HG03342 (cell line): Measurements from ENCODE around the gene SBF2.

Experiments
- ATAC-seq: cut with Tn5 transposase; IDR thresholded peaks from one replicate; pipeline ENCODE4 v1.9.1; 2021; ENCODE audit warnings: mild to moderate bottlenecking, moderate library complexity; ENCODE audit not compliant: unreplicated experiment

SBF2 gene

DNA sequence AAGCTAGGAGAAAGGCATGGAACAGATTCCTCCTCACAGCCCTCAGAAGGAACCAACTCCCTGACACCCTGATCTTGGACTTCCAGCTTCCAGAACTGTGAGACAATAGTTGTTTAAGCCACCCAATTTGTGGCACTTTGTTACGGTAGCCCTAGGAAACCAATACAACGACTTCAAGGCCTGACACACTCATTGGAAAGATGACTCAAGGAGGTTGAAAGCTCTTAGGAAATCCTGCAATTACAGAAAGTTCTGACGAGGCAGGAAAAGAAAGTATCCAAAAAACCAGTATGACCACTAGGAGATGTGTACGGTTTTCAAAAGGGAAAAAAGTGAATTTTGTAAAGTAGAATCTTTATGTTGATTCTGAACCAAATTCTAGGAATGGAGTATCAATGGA lies 468.7 kb downstream of the SBF2 start:
- no peak for ATAC-seq

DNA sequence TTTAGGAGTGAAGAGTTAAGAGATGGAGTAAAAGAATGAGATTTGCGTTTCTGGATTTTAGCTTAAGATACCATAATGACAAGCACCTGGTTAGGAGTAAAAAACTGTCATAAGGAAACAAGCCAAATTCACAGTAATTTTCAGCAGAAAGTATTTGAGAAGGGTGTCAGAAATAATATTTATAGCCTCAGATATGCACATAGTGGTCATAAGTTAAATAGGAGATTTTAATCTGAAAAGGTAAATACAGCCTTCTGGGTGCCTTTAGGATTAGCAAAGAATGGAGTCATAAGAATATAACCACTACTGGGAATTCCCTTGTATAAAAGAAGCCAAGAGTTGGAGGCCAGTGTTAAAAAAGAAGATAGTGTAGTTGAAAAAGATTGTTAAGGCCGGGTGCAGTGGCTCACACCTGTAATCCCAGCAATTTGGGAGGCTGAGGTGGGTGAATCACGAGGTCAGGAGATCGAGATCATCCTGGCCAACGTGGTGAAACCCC lies 470.1 kb downstream of the SBF2 start:
- no peak for ATAC-seq

DNA sequence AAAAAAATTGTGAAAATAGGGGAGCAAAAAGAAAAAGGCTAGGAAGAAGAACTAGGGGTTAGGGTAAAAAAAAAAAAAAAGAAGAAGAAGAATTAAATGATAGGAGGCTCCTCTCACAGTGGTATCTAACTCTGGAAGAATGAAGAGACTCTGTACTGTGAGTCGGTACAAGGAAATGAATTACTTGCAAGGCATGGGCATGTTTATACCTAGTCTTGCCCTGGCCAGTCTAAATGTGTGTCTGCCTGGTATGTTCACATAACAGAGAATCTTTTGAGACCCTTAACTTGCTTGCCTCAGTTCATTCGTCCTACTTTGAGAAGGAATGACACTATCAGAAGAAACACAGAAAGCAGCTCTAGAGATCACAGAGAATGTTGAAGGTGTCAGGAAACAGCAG lies 470.6 kb downstream of the SBF2 start:
- no peak for ATAC-seq

DNA sequence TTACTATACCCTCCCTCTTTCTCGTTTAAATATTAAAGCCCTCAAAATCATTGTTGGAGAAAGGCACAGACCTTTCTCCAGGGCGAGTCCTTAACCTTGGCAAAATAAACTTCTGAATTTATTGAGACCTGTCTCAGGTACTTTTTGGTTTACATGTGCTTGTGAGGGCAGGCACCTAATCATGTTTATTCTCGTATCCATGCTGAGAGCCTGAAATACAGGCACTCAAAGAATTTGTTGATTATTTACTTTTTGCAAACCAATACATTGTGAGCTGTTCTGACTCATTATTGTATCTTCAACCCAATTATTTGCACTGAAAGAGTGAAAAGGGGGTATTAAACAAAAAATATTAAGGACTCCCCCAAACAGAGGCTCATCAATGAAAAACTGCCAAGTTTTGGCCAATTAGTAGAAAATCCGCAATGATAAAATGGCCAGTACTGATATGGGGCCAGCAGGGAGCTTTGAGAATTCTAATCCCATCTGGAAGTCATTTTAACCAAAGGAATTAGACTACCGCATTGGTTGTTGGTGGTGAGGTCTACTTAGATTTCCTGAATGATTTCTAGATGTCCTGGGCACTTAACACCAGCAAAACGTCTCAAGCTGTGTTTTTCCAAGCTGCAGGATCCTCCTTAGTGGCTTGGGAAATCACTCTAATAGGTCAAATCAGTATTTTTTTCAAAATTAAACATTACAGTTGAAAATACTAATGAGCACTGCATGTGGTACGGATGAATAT lies 472.8 kb downstream of the SBF2 start:
- ATAC-seq = no peak

DNA sequence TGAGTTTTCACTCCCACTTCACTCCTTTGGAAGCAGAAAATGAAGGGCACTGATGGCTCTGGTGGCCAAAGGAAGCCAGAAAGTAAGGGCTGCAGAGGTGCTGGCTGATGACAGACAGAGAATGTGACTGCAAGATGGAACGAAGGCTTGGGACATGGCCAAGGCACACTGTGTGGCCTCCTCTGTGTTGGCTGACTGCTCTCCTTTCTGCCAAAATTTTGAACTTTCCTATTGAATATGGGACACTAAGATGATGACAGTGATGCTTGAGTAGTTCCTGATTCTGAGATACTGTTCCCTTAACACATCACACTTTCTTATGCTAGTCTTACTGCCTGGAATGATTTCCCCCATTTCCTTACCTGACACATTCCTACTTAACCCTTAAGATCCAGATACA lies 473.8 kb downstream of the SBF2 start:
- ATAC-seq = no peak

DNA sequence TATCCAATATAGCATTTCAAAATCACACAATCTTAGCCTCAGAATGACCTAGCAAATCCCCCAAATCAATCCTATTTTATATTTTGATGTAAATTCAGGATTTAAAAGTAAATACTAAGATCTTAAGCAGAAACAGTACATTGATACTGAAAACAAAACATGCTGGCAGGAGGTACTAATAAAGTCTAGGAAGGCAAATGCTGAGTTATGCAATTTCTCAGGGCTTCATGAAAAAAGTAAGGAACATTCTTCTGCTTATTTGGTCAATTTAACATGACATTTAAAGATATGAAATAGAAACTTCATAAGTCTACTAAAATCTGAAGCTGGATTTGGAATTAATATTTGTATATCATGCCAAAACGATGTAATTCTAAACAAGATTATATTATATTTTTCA lies 476.8 kb downstream of the SBF2 start:
- ATAC-seq = no peak

DNA sequence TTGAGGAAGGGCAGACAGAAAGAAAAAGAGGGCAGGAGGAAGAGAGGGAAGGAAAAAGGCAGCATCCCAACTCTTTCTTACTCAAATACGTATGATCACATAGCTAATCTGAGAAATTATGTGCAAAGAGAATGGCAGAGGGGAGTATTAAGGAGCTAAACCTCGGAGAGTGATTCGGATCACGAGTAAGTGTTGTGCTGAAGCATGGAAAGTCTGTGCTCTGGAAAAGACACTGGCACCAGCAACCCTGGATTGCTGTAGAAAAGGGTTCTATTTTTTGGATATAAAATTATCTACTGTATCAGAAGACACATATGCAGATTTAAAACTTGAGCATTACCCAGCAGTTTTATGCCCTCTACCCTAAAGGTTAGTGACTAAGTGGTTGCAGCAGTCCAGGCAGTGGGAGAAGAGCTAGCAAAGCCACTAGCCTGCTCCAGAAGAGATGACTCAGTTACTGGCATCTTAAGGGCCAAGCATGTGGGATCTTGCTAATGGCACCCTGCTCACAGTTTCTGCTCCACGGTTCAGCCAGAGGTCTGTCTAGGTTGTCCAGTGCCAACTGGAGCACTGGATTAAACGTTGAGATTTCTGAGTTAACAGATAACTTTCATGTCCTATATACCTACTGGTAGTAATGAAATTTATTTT lies 478.4 kb downstream of the SBF2 start:
- no peak for ATAC-seq

DNA sequence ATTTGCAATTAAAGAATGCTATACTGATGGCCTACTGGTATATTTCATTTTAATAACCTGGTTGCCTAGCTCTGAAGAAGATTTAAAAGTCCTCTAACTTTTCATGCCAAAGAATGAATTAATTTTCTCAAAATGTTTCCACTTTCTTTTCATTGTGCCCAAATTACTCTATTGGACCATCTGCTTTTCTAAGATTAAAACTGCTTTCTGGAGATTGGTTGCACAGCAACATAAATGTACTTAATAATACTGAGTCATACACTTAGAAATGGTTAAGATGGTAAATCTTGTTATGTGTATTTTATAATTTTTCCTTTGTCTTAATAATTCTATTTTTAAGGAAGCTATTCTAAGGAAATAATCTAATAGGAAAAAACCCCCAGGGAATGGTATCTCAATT lies 479.9 kb downstream of the SBF2 start:
- no peak for ATAC-seq

DNA sequence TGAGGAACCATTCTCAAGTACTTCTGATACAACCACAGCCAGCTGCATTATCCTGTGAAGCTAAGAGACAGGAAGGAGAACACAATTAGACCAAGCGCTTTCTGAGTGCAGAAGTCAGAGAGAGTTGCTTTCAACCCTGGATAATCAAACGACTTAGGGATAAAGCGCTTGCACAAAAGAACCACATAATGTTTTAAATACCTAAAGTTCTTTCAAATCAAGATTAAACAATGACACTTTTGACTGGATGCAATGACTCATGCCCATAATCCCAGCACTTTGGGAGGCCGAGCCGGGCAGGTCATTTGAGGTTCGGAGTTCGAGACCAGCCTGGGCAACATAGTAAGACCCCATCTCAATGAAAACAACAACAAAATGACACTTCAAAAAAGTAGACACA lies 485.1 kb downstream of the SBF2 start:
- ATAC-seq = no peak

DNA sequence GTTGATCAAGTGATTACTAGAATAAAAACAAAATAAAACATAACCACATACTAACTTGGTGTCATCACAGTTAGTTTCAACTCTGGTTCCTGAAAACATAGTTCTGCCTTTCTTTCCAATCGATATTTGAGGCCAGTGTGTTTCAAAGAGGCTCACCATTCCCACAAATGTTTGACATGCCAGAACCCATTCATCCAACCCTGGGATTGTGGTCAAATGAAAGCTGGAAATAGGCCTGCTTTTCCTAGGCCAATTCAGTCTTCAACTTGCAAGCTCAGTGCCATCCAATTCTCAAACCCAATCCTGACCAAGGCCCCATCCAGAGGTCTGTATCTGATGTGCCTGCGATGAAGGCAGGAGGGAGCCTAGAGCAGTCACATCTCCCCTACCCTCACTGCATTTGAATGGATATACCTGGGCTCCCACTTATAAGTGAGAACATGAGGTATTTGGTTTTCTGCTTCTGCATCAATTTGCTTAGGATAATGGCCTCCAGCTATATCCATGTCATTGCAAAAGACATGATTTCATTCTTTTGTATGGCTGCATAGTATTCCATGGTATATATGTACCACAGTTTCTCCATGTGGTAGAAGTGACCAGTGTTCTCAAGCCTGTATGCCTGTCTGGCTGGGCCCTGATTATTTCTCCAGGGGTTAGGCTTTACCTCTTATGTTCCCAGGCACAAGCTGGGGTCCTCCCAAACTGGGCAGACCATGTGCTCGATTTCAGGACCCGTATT lies 486.9 kb downstream of the SBF2 start:
- no peak for ATAC-seq

DNA sequence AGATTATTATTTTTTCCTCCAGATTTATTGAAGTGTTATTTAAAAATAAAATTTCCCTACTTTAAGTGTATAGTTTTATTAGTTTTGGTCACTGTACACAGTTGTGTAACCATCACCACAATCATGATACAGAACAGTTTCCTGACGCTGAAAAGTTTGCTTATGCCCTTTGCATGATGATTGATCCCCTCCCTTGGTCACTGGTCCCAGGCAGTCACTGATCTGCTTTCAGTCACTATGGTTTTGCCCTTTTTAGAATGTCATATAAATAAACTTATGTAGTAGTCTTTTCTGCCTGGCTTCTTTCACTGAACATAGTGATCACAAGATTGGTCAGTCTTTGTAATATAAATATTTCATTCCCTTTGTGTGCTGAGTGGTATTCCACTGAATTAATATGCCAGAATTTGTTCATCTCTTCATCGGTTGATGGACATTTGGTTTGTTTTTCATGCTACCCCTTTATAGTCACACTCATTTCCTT lies 489.6 kb downstream of the SBF2 start:
- ATAC-seq = no peak

DNA sequence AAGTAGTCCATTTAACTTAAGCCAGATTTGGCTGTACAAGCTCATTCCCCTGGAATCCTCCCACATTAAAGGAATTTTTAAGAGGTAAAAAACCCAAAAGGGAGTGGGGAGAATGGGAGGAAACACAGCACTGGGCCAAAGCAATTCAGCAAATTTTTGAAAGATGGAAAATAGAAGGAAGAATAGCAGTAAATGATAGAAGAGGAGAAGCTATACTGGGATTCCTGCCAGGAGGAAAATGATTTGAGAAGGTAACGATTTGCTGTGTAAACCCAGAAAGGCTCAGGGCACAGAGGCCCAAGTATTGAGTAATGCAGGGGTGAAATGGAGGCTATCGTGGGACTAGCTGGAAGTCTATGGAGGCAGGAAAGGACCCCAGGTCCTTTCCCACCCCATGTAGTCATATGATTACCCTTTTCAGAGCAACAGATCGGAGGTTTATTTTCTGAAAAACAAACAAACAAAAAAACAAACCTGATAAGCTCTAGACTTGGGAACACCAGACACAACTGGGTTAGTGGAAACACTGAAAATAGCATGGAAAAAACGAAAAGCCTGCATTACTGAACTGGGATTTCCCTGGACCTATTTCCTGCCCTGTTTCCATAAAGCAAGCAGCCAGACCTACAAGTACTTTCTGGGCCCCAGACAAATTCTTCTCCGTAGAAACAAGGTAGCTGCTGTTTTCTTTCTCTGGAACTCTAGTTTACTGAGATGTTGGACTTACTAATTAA lies 490.2 kb downstream of the SBF2 start:
- ATAC-seq = no peak

DNA sequence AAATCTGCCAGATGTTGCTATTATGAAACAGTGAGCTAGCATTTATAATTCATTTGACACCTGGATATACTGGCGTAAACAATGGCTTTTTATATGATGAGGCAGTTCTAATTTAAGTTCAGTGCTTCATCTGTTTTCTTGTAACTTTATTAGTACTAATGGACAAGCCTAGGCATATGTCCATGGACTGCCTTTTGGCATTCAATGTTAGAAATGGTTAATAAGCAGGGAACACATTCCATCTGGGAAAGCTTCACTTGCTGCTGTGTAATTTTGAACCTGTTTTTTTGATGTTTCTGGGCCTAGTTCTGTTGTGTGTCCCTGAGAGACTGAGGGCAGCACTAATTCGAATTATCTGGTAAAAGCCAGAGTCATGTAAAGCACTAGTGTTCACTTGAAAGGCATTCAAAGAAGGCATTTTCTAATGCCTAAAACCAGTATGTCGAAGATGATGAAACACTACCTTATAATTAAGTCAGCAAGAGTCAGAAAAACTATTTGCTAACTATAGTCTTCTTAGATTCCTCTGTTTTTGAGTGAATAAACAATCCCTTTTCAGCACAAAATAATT lies 491.6 kb downstream of the SBF2 start:
- ATAC-seq = no peak

DNA sequence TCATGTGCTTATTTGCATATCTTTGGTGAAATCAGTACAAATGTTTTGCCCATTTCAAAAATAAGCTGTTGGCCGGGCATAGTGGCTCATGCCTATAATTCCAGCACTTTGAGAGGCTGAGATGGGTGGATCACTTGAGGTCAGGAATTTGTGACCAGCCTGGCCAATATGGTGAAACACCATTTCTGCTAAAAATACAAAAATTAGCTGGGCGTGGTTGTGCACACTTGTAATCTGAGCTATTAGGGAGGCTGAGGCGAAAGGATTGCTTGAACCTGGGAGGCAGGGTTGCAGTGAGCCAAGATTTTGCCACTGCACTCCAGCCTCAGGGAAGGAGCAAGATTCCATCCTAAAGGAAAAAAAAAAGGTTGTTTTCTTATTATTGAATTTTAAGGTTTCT lies 494.1 kb downstream of the SBF2 start:
- no peak for ATAC-seq

DNA sequence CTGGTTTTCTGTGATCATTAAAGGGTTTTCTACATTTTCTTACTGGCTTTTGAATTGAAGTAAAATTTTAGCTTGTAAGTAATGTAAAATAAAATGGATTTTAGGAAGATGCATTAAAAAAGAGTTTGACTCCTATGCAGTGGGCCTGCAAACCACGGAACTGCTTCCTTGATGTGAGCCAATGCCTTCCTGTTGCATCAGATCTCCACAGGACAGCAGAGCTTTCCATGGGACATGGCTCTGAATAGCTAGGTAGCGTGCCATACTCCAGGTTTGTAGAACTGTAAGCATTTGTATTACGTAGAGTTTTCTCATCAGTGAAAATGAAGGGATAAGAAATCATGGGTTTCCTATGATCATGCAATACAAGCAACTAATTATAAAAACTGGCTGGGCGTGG lies 496.7 kb downstream of the SBF2 start:
- no peak for ATAC-seq

DNA sequence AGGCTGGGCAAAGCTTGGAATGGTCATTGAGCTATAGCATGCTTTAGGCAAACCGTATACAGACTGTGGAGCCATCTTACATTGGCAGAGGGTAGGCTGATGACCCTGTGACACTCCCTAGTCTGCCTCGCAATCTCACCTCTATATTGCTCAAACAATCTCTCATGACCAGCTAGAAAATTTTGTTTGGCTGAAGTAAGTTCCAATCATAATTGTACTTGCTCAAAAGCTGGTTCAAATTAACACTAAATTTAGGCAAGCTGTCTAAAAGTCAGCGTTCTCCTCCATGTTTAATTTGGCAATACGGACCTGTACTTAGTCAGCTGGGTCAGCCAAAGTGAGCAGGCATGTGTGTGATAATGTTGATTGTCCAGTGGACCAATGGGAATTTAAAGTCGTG lies 497.2 kb downstream of the SBF2 start:
- no peak for ATAC-seq

DNA sequence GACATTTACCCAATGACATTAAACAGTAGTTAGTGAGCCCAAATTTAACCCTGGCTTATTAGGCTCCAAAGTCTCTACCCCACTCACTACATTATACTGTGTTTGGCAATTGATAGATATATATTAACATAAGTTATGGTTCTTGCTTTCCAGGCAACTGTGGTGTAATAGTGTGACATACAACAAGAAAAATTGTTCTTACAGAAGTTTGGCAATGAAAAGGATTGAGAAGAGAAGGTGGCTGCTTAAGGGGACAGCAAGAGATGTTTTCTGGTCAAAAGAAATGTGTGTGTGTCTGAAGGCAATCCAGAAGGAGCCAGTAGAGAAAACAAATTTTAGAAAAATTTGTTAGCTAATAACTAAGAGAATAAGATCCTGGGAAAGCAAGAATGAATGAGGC lies 497.8 kb downstream of the SBF2 start:
- no peak for ATAC-seq

DNA sequence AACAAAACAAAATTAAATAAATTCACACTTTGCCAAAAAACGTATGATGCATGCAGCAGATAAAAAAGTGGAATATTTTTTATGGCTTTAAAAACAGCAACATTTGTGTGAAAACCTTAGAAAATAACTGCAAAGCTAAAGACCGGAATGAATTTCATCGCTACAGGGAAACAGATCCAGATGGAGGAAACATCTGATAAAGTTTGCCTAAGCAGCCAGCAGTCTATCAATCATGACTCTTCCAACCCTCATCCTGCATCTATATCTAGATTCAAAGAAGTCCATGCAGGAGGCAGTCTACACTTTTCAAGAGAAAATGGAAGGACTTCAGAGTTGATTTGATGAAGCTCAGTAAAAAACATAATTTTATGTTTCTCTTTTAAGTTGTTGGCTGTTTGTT lies 503.3 kb downstream of the SBF2 start:
- no peak for ATAC-seq

DNA sequence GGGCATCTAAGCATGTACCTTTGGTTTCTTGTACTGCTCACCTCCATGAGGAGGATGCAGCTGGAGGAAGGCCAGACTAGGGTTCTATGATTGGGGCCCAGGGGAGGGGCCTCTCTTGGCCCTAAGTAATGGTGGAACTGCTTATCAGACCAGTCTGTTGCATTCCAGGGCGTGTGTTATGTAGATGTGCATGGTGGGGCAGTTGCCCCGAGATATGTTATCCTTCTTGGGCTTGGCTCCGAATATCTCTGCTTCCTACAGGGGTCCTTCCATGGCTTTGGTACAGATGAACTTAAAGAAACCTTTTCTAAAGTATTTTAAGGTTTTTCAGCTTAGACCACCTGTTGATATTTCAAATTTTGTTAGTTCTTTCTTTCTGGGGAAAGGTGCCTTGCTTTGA lies 504.1 kb downstream of the SBF2 start:
- no peak for ATAC-seq

DNA sequence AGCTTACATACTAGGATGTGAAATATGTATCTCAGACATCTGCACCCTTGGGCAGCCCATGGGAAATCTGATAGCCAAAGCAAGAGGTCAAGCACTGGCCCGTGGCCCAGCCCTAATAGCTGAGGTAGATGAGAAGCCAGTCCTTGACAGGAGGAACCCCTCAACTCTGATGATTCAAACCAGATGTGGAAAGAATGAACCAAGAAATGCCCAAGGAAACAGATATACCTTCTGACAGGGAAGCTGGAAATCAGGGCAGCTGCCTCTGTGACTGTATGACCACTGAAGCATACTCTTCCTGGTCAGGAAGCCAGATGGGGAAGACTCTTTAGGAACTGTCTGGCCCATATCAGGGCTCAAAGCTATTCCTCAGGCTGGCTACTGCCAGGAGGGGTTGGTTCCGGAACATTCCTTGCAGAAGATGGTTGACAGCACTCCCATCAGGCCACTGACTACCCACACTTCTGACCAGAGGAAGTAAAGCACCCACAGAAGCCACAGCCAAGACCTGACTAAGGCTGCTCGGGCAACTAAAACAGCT lies 506.0 kb downstream of the SBF2 start:
- ATAC-seq = no peak

DNA sequence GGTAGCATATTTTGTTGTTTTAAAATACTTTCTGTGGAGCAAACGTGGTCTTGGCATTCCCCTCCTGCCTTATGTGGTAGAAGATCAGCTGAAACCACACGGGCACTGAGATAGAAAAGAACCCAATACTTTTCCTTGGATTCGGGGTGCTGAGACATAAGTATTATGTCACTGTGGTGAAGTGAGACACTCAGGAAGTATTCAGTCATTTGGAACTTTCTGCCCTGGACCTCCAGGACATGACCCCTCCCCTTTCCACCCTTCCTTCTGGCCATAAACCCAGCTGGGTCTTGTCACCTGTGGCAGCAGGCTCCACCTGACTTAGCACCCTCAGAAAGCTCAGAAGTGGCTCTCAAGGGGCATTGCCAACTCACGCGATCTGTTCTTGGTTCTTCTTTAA lies 506.8 kb downstream of the SBF2 start:
- no peak for ATAC-seq
